ENCODE results near the gene KIF1B.
"Not testable (repeated sequence)": the region's sequence is repeated elsewhere in the genome, so short reads cannot be mapped to it uniquely, and the experiment has no call there.

Gene KIF1B

DNA sequence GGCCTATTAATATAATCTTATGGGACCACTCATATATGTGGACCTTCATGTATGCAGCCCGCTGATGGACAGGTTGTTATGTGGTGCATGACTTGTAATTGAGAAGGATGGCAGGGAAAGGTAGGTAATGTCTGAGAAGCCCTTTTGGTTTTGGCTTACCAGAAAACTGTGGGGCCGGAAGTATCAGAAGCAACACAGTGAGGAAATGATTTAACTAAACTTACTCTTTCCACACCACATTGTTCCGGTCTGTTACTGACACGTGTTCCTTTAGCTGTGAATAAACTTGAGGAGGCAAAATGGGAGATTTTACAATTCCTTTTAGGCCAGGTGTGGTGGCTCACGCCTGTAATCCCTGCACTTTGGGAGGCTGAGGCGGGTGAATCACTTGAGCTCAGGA lies 32.4 kb downstream of the KIF1B start:
- no peak for DNase-seq

- no peak for DNase-seq
Measured at GRCh38 chr1:10245674-10246073, 35.3 kb downstream of the KIF1B start.

DNA sequence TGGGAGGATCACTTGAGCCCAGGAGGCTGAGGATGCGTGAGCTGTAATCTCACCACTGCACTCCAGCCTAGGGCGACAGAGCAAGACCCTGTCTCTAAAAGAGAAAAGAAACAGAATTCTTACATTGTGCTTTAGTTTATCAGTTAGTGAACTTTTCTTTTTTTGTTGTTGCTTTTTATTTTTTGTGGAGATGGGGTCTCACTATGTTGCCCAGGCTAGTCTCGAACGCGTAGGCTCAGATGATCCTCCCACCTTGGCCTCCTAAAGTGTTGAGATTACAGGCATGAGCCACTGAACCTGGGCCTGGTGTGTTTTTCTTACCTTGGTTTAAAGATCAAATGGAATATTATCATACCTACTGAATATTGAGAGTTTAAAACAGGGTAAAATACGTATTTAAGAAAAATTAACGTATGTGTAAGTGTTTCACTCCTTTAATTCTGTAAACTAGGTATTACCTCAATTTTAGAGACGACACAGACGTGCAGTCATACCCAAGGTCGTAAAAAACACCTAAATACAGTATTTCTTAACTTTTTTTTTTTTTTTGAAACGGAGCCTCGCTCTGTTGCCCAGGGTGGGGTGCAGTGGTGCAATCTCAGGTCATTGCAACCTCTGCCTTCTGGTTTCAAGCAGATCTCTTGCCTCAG lies 39.6 kb downstream of the KIF1B start:
- DNase-seq, result no peak

GRCh38 chr1:10250663-10251062 lies 40.3 kb downstream of the KIF1B start:
- no peak for DNase-seq

DNA sequence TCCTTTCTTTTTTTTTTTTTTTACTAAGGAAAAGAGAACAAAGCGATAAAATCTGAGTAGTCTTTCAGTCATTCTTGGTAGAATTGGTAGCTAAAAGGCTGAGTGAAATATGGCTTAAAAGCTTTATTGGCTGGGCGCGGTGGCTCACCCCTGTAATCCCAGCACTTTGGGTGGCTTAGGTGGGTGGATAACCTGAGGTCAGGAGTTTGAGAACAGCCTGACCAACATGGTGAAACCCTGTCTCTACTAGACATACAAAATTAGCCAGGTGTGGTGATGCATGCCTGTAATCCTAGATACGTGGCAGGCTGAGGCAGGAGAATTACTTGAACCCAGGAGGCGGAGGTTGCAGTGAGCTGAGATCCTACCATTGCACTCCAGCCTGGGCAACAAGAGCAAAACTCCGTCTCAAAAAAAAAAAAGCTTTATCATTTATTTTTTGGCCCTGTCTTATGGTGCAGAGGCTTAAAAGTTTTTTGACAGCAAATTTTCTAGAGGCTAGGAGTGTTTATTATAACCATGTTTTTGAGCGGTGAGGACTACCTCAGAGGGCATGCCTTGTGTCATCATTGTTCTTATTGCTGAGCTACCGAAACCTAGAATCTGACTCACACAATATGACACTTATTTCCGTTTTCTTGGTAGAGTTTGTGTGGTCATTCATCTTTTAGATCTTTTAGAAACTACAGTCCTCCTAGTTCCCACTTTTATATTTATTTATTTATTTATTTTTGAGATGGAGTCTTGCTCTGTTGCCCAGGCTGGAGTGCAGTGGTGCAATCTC lies 41.1 kb downstream of the KIF1B start:
- DNase-seq, result not testable (repeated sequence)

- DNase-seq, result no peak
Measured at GRCh38 chr1:10252508-10252907, 42.1 kb downstream of the KIF1B start.

- no peak for DNase-seq
Measured at GRCh38 chr1:10253149-10253548, 42.8 kb downstream of the KIF1B start.

DNA sequence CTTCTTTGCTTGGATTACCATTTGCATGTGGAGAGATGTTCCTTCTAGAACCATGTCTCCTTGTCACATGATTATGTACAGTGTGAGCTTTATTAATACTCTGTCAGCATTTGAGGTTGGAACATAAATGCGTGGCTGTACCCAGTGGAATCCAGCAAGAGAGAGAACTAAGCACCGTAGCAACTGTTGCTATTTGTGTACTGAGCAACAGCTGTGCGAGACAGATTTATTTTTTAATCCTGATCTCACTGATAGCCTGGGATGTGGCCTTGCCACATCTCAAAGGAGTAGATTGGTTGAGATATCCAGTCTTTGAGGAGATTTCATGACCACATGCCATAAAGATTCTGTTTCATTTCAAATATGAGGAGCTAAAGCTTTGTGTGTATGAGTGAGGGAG lies 43.4 kb downstream of the KIF1B start:
- DNase-seq, result no peak

DNA sequence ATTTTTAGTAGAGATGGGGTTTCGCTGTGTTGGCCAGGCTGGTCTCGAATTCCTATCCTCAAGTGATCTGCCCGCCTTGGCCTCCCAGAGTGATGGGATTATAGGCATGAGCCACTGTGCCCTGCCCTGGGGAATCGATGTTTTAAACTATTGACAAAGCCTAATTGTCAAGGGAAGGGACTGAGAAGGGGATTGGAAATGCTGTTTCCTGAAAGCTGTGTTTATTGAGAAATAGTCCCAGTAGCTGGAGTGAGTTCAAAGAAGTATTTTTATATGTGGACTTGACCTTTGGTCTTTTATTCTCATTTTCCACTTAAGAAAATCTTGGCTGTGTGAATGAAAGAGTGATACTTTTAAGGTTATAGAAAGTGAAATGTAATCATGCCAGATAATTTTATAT lies 47.5 kb downstream of the KIF1B start:
- DNase-seq, result no peak

- DNase-seq, result not testable (repeated sequence)
Measured at GRCh38 chr1:10259547-10259946, 49.2 kb downstream of the KIF1B start.

- DNase-seq, result no peak
Measured at GRCh38 chr1:10263450-10264082, 53.2 kb downstream of the KIF1B start.

DNA sequence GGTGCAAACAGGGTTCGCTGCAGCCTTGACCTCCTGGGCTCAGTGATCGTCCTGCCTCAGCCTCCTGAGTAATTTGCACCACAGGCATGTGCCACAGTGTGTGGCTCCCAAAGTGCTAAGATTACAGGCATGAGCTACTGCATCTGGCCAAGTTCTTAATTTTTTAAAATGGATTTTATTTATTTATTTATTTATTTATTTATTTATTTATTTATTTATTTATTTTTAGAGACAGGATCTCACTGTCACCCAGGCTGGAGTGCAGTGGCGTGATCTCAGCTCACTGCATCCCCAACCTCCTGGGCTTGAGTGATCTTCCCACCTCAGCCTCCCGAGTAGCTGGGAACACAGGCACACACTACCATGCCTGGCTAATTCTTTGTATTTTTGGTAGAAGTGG lies 54.7 kb downstream of the KIF1B start:
- DNase-seq, result no peak

DNA sequence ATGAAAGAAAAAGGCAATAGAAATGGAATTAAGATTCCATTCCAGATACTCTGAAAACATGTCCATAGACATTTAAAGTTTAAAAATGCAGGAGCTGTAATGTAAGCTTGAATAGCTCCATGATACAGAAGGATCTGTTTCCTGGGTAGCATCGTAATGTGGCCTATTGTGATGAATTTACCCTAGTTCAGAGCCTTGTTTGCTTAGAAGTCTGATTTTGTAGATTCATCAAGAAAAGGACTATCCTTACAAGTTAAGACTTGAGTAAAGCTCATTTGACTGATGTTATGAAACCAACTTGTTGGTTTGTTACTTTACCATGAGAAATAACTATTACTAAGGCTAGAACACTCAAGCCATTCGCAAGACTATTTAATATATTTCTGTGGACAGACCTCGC lies 55.5 kb downstream of the KIF1B start:
- DNase-seq, result no peak

GRCh38 chr1:10267319-10267718 lies 56.9 kb downstream of the KIF1B start:
- DNase-seq, result no peak

- no peak for DNase-seq
Measured at GRCh38 chr1:10267921-10268320, 57.6 kb downstream of the KIF1B start.

- no peak for DNase-seq
Measured at GRCh38 chr1:10271090-10271489, 60.7 kb downstream of the KIF1B start.

DNA sequence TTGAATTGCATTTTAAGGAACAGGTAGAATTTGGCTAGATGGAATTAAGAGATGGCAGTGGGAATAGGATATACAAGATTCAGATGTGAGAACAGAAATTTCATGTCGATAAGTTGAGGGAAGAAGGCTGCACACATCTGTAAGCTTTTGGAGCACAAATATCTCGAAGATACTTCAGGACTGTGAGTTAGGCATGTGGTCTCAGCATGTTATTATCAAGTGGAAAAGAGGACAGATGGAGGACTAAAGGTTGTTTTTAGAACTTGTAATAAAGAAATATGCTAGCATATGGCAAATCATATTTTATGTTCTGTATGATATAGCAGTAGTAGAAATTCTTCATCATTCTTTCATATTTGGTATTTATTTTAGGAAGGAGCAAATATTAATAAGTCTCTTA lies 61.5 kb downstream of the KIF1B start:
- DNase-seq, result no peak

GRCh38 chr1:10272274-10272673 lies 61.9 kb downstream of the KIF1B start:
- DNase-seq, result no peak

GRCh38 chr1:10278880-10279279 lies 68.5 kb downstream of the KIF1B start:
- DNase-seq, result no peak

DNA sequence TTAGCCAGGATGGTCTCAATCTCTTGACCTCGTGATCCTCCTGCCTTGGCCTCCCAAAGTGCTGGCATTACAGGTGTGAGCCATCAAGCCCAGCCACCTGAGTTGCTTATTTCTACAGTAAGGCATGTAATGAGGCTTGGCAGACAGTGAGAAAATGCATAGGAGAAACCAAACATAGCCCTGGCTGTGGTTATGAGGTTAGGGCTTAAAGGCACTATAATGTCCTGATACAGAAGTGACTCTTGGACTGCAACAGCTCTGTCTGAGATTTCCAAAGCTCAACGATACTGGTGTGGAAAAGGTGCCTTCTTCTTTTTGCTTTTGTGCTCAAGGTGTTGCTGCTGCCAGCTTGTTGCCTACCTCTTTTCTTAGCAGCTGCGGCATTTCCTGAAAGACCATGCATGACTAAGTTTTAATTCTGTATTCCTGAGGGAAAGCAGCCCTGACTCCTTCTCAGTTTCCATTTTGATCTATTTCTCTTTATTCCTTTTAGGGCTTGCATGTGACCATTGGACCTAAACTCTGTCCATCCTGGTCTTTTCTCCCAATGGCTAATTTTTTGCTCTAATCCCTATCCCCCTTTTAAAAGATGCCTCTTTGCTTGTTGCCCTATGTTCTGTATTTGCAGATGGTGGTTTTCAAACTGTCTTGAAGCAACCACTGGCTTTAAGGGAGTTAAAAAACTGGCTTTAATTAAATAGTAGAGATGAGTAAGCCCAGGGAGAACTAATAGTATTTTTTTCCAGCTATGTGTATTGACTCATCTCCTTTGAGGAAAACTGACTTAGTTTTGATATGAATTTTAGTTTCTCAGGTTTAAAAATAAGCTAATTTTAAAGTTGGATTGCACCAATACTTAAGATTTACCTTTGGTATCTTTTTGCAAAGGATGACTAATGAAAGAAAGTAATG lies 70.3 kb downstream of the KIF1B start:
- no peak for DNase-seq

GRCh38 chr1:10283318-10283984 lies 73.1 kb downstream of the KIF1B start:
- no peak for DNase-seq

DNA sequence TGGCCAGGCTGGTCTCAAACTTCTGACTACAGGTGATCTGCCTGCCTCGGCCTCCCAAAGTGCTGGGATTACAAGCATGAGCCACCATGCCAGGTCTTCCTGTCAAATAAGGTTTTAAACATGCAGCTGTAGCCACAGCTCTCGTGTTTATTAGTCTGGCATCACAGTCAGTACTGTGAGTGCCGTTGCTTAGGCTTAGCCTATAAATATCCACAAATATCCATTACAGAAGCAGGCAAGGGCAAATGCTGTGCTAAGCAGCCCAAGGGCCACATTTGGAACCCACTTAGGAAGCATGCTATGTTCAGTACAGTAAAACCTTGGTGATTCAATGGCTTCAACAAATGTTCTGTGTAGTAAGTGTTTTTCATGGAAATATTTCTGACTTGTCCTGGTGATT lies 75.9 kb downstream of the KIF1B start:
- no peak for DNase-seq

Measured in NCI-H1105 treated with DMSO at 0.1 percent for 48 hours (cell line).